Stimulated activated CD8-positive, alpha-beta memory T cell treated with anti-CD3 and anti-CD28 coated beads, Interleukin-15, amount 100 ng/mL, for 1 hour (primary cell): ENCODE results near the gene ACR.

Source experiments
- DNase-seq: peaks from one replicate; pipeline ENCODE4 v3.0.0-alpha.2; 2020; ENCODE audit warnings: low read depth

Gene ACR

DNA sequence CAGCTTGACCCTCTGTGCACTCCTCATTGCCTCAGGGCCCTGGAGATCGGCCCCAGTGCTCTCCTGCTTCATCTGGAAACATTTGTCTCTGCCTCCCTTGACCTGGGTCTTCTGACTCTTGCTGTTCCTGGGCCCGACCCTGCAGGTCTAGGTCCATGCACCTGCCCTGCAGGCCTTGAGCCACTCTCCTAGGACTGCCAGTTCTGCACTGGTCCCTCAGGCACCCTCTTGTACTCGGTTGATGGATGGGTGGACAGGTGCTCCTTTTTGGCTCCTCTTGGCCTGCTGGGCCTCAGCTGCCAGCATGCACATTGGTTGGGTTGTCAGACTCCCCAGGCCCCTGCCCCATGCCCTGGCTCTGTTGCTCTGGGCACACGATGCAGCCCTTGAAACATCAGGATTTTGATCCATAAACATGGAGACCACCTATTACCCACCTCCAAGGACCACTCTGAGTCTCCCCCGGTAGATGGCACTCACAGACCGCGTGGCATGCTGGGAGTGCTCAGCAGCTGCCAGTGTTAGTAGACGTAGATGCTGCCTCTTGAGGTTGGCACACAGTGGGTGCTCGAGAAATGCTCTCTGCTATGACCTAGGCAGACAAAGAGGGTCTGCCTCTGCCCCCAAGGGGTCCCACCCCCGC, 20.2 kb upstream of the ACR start:
- DNase-seq: no peak

- no peak for DNase-seq
Observed at GRCh38 chr22:50718352-50718709, 19.7 kb upstream of the ACR start.

DNA sequence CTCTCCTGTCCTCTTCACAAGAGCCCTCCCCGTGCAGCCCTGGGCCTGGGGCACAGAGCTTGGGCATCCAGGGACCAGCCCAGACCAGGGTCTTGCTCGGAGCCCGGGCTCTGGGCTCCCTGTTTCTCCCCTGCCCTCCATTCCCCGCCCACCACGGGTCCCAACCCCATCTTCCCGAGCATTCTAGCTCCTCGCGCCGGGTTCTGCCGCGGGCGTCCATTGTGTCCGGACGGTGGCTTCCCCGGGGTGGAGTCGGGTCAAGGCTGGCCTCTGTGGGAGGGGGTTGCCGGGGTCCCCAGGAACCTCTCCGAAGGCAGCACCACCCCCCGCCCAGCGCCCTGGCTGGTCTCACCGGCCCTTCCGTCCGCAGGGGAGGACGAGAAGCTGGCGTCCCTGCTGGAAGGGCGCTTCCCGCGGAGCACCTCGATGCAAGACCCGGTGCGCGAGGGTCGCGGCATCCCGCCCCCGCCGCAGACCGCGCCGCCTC, 18.1 kb upstream of the ACR start:
- no peak for DNase-seq

DNA sequence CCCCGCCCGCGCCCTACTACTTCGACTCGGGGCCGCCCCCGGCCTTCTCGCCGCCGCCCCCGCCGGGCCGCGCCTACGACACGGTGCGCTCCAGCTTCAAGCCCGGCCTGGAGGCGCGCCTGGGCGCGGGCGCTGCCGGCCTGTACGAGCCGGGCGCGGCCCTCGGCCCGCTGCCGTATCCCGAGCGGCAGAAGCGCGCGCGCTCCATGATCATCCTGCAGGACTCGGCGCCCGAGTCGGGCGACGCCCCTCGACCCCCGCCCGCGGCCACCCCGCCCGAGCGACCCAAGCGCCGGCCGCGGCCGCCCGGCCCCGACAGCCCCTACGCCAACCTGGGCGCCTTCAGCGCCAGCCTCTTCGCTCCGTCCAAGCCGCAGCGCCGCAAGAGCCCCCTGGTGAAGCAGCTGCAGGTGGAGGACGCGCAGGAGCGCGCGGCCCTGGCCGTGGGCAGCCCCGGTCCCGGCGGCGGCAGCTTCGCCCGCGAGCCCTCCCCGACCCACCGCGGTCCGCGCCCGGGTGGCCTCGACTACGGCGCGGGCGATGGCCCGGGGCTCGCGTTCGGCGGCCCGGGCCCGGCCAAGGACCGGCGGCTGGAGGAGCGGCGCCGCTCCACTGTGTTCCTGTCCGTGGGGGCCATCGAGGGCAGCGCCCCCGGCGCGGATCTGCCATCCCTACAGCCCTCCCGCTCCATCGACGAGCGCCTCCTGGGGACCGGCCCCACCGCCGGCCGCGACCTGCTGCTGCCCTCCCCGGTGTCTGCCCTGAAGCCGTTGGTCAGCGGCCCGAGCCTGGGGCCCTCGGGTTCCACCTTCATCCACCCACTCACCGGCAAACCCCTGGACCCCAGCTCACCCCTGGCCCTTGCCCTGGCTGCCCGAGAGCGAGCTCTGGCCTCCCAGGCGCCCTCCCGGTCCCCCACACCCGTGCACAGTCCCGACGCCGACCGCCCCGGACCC, 17.4 kb upstream of the ACR start:
- DNase-seq: no peak

DNA sequence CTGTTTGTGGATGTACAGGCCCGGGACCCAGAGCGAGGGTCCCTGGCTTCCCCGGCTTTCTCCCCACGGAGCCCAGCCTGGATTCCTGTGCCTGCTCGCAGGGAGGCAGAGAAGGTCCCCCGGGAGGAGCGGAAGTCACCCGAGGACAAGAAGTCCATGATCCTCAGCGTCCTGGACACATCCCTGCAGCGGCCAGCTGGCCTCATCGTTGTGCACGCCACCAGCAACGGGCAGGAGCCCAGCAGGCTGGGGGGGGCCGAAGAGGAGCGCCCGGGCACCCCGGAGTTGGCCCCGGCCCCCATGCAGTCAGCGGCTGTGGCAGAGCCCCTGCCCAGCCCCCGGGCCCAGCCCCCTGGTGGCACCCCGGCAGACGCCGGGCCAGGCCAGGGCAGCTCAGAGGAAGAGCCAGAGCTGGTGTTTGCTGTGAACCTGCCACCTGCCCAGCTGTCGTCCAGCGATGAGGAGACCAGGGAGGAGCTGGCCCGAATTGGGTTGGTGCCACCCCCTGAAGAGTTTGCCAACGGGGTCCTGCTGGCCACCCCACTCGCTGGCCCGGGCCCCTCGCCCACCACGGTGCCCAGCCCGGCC, 16.7 kb upstream of the ACR start:
- DNase-seq: no peak

DNA sequence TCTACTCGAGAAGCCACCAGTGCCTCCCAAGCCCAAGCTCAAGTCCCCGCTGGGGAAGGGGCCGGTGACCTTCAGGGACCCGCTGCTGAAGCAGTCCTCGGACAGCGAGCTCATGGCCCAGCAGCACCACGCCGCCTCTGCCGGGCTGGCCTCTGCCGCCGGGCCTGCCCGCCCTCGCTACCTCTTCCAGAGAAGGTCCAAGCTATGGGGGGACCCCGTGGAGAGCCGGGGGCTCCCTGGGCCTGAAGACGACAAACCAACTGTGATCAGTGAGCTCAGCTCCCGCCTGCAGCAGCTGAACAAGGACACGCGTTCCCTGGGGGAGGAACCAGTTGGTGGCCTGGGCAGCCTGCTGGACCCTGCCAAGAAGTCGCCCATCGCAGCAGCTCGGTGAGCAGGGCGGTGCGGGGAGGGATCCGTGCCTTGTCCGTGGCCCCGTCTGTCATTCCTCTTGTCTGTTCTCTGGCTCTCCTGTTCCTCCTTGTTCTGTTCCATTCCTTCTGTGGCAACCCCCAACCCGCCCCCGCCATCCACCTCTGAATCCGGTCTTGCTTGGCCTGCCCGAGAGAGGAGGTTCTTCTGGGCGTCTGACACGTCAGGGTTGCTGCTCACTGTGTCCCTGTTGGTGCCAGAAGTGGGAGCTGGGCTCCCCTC, 15.8 kb upstream of the ACR start:
- DNase-seq: no peak

GRCh38 chr22:50722716-50723428, 15.1 kb upstream of the ACR start:
- no peak for DNase-seq

DNA sequence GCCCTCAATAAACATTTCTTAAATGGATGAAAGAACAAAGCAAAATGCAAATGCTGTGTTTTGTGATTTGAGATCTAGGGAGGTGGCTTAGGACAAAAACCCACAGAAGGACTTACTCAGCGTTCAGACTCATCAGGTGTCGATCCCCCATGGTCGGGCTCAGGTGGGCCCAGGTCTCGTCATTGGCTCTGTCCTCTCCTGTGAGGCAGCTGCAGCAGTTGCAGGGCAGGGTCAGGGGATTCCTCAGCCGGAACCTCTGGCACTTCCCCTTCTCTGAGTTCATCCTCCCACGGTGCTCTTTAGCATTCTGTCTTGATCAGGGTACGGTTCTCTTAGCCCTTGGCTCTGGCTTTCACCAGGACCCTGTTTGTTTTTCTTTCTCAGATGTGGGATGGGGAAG, 14.0 kb upstream of the ACR start:
- no peak for DNase-seq

DNA sequence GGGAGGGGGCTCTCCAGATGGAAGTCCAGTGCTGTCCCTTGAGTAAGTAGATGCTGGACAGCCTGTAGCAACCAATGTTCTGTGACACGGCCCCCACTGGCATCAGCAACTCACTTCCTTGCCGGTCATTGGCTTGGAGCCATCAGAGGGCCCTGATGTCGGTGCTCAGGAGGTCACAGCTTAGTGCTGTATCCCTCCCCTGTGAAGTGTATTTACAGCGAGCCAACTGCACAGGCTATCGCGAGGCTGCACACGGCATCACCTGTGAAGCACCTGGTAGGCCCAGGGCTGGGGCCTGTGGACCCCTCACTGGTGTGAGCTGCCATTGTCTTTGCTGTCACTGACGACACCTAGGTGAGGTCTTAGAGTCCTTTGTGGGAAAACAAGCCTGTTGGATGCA, 13.4 kb upstream of the ACR start:
- DNase-seq: no peak

DNA sequence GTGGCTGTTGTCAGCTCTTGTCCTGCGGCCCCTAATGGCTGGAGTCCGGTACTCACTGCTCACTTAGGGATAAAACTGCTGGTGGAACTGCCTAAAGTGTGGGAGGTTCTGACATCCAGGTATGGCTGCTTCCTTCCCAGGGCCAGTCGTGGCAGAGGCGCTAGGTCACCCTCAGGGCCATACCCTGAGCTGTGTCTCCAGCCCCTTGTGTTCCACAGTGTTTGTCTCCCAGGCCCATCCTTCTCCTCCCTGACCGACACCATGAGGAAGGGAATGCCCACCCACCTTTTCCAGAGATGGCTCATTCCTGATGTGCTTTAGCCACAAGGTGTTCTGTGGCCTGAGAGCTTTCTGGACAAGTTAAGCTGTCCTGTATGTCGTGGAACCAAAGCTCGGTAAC, 12.4 kb upstream of the ACR start:
- no peak for DNase-seq

- no peak for DNase-seq
Observed at GRCh38 chr22:50726643-50727340, 11.2 kb upstream of the ACR start.

- DNase-seq: no peak
Observed at GRCh38 chr22:50727678-50728522, 10.1 kb upstream of the ACR start.

- no peak for DNase-seq
Observed at GRCh38 chr22:50728523-50728931, 9.5 kb upstream of the ACR start.

DNA sequence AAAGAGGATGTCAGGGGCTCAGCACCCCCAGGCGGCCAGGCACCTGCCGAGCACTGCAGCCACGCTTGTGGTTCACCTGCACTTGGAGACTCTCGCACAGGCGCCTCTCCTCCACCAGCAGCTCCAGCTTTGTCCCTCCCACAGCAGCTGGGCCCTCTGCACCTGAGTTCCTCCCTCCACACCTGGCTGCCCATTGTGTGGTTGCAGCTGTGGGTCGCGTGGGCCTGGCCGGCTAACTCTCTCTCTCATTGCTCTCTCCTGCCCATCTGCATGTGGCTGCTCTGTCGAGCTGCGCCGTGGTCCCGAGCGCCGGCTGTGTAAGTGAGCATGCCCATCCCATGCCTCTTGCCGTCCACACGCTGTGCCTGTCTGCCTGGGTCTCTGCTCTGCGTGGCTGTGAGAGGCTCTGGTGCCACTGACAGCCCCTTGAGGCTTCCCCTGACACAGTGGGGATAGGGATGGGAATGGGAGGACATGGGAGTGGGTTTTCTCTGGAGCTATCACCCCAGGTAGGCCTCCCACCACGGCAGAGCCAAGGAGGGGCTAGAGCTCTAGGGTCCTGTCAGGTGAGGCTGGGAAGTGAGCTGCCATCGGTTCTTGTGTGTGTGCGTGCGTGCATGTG, 8.5 kb upstream of the ACR start:
- DNase-seq: no peak

DNA sequence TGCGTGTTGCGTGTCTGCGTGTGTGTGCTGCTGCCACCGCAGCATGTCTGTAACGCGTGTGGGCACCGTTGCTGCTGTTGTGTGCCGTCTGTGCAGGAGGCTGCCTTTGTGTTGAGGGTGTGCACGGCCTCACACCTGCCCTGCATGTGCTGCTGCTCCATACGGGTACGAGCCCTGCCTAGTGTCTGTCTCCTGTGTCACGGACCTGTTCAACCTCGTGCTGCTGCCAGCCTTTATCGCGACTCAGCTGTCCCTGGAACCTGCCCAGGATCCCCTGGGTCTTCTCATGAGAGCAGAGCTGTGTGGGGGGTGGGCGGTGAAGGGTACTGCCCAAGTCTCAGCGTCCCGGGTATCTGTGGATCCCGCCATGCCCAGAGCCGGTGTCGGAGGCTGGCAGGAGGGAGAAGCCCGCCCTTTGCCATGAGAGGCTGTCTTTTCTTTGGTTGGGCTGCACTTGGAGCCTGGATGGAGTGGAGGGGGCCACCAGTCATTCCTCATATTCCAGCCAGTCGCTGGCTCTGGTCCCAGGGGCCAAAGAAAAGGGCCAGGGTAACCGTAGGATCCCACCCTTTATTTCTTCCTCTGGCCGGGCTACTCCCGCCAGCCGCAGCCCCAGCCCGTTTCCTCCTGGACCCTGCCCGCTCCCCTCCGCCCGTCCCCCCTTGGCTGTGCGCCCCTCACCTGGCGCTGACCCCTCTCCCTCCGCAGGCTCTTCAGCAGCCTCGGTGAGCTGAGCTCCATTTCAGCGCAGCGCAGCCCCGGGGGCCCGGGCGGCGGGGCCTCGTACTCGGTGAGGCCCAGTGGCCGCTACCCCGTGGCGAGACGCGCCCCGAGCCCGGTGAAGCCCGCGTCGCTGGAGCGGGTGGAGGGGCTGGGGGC, 7.8 kb upstream of the ACR start:
- no peak for DNase-seq

GRCh38 chr22:50730941-50731661, 6.9 kb upstream of the ACR start:
- DNase-seq: no peak

DNA sequence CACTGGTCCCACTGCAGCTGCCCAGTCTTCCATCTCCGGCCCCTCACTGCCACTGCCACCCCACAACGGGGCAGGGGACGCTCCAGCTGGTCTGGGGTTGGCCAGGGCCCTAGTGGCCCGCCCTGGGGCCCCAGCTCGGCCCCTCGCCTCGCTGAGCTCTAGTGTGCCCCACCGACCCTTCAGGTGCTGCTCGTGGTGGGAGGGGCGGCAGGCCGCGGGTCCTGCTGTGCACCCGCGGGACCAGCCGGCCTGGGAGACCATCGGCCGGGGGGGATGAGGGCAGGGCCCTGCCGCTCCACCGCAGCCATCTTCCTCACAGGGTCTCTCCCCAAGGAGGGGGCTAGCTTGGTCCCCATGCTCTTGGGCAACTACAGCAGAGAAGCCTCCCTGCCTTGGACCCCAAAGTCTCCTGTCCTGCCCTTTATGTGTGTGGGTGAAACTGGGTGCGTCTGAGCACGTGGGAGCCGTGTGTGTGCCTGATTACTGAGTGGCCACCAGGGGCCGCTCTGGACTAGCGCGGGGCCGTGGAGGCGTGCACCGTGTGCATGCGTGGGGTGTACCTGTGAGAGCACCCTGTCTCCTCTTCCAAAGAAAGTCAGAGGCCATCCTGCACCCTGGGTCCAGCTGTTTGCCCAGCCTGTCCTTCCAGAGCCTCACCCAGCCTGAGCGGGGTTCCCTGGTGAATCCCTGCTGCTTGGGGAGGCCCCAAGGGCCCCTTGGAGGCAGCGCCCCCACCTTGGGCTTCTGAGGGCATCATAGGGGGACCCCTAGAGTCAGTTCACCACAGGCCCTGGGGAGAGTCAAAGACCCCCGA, 6.0 kb upstream of the ACR start:
- DNase-seq: peak; percentile 16
